Liver (tissue), 3 donors: ENCODE data around the gene MT1A.
A peak's percentile ranks its signal among the peaks of the same experiment; 100 is the strongest.

ENCODE experiments used
- CTCF ChIP-seq: fragments of 150-350 bp; IDR thresholded peaks from 2 replicates; pipeline ENCODE4 v1.5.1; 2017; ENCODE audit warnings: improper control_type of control experiment, low read depth, low read length; ENCODE audit not compliant: missing input control
- EGR1 ChIP-seq, 2 donors: IDR thresholded peaks; 2 replicates each; pipeline ENCODE4 v1.6.1; 2016 to 2018; ENCODE audit warnings: antibody characterized with exemption in 2 of 2, low read depth in 2 of 2
- FOXA1 ChIP-seq: IDR thresholded peaks from 2 replicates; pipeline ENCODE4 v1.6.1; 2016; ENCODE audit warnings: antibody characterized with exemption
- FOXA2 ChIP-seq: IDR thresholded peaks from 2 replicates; pipeline ENCODE4 v1.6.1; 2016; ENCODE audit warnings: antibody characterized with exemption
- GABPA ChIP-seq, 2 donors: IDR thresholded peaks in 1 of 2; conservative IDR thresholded peaks in 1 of 2; 2 replicates each; pipeline ENCODE4 v1.6.1; 2016; ENCODE audit warnings: antibody characterized with exemption in 2 of 2, mild to moderate bottlenecking in 1 of 2, moderate library complexity in 1 of 2
- HNF4A ChIP-seq, 2 donors: conservative IDR thresholded peaks; 2 replicates each; pipeline ENCODE4 v1.6.1; 2016; ENCODE audit warnings: antibody characterized with exemption in 2 of 2, mild to moderate bottlenecking in 2 of 2
- MAX ChIP-seq: IDR thresholded peaks from 2 replicates; pipeline ENCODE4 v1.6.1; 2016; ENCODE audit warnings: antibody characterized with exemption
- RXRA ChIP-seq, 2 donors: IDR thresholded peaks; 2 replicates each; pipeline ENCODE4 v1.6.1; 2017 to 2018; ENCODE audit warnings: antibody characterized with exemption in 2 of 2, mild to moderate bottlenecking in 1 of 2
- SP1 ChIP-seq: IDR thresholded peaks from 2 replicates; pipeline ENCODE4 v1.6.1; 2018; ENCODE audit warnings: antibody characterized with exemption, mild to moderate bottlenecking
- TAF1 ChIP-seq: conservative IDR thresholded peaks from 2 replicates; pipeline ENCODE4 v1.6.1; 2016; ENCODE audit warnings: antibody characterized with exemption, mild to moderate bottlenecking
- YY1 ChIP-seq: IDR thresholded peaks from 2 replicates; pipeline ENCODE4 v1.6.1; 2016; ENCODE audit warnings: antibody characterized with exemption, mild to moderate bottlenecking
- ZBTB33 ChIP-seq: IDR thresholded peaks from 2 replicates; pipeline ENCODE4 v1.6.1; 2016; ENCODE audit warnings: antibody characterized with exemption
- TF ChIP-seq, protein P1 (sequence below): IDR thresholded peaks from 2 replicates; pipeline ENCODE4 v1.6.1; 2016; ENCODE audit warnings: antibody characterized with exemption, mild to moderate bottlenecking
- donor health status: healthy.
- donor health status: healthy.

GRCh38 chr16:56610017-56610608, 28.4 kb upstream of the MT1A start:
- TF ChIP-seq CTCF: no peak
- no peak for TF ChIP-seq YY1
- no peak for TF ChIP-seq MAX
- TF ChIP-seq GABPA (IDR thresholded peaks at IDR 0.05 in 1 of 2, conservative IDR thresholded peaks at IDR 0.05 in 1 of 2): no peak
- peak; percentile 1 to 66 for TF ChIP-seq EGR1 (IDR thresholded peaks at IDR 0.05; ENCODE audit: low read depth in 2 of 2)
- no peak for TF ChIP-seq TAF1
- TF ChIP-seq, protein P1, sequence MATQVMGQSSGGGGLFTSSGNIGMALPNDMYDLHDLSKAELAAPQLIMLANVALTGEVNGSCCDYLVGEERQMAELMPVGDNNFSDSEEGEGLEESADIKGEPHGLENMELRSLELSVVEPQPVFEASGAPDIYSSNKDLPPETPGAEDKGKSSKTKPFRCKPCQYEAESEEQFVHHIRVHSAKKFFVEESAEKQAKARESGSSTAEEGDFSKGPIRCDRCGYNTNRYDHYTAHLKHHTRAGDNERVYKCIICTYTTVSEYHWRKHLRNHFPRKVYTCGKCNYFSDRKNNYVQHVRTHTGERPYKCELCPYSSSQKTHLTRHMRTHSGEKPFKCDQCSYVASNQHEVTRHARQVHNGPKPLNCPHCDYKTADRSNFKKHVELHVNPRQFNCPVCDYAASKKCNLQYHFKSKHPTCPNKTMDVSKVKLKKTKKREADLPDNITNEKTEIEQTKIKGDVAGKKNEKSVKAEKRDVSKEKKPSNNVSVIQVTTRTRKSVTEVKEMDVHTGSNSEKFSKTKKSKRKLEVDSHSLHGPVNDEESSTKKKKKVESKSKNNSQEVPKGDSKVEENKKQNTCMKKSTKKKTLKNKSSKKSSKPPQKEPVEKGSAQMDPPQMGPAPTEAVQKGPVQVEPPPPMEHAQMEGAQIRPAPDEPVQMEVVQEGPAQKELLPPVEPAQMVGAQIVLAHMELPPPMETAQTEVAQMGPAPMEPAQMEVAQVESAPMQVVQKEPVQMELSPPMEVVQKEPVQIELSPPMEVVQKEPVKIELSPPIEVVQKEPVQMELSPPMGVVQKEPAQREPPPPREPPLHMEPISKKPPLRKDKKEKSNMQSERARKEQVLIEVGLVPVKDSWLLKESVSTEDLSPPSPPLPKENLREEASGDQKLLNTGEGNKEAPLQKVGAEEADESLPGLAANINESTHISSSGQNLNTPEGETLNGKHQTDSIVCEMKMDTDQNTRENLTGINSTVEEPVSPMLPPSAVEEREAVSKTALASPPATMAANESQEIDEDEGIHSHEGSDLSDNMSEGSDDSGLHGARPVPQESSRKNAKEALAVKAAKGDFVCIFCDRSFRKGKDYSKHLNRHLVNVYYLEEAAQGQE: no peak
- peak in 1 of 2 donors; percentile 2 for TF ChIP-seq HNF4A (conservative IDR thresholded peaks at IDR 0.05)
- no peak for TF ChIP-seq SP1
- no peak for TF ChIP-seq FOXA1
- no peak for TF ChIP-seq RXRA (IDR thresholded peaks at IDR 0.05)
- no peak for TF ChIP-seq ZBTB33
- TF ChIP-seq FOXA2: no peak
